AG09309 (cell line): ENCODE results near the gene LIN28A.

Experiments used
- DNase-seq: peaks from one replicate; pipeline ENCODE4 v3.0.0-alpha.2; 2010; ENCODE audit warnings: low read depth
- H3K4me3 ChIP-seq: 2 replicates; pipeline ENCODE4 v1.5.1; 2011; ENCODE audit warnings: mild to moderate bottlenecking, low read depth, low read length, moderate library complexity; ENCODE audit not compliant: control insufficient read depth
- CTCF ChIP-seq: IDR thresholded peaks from 2 replicates; pipeline ENCODE4 v1.5.1; 2011; ENCODE audit warnings: mild to moderate bottlenecking, low read depth, low read length, inconsistent platforms; ENCODE audit not compliant: insufficient read depth, control insufficient read depth; ENCODE audit errors: missing control alignments

Gene LIN28A

DNA sequence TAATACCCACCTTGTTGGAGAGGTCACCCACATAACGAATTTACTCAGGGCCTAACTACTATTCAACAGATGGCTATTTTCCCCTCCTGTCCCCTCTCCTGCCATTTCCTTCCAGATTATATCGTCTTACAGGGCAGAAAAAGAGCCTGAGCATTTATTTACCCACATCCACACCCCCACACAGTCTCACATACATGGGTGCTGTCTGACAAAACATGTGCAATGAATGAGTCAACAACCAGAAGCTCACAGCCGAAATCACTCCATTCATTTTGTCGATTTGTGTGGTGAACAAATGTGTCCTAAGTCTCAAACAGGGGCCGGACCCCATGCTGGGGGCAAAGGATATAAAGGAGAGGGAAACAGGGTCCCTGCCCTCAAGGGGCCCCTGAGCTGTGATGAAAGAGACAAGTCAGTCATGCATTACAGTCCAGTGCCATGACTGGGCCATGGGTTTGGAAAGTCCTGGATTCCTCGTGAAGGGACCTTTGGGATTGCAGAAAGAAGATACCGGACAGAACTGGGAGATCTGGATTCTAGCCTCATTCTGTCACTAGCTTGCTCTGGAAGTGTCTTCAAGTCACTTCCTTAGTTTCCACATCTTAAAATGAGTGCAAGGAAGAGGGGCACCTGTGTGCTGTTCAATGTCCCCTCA, 21.7 kb upstream of the LIN28A start:
- no peak for DNase-seq
- H3K4me3 ChIP-seq, result no peak overlapping the region
- TF ChIP-seq CTCF, result no peak

DNA sequence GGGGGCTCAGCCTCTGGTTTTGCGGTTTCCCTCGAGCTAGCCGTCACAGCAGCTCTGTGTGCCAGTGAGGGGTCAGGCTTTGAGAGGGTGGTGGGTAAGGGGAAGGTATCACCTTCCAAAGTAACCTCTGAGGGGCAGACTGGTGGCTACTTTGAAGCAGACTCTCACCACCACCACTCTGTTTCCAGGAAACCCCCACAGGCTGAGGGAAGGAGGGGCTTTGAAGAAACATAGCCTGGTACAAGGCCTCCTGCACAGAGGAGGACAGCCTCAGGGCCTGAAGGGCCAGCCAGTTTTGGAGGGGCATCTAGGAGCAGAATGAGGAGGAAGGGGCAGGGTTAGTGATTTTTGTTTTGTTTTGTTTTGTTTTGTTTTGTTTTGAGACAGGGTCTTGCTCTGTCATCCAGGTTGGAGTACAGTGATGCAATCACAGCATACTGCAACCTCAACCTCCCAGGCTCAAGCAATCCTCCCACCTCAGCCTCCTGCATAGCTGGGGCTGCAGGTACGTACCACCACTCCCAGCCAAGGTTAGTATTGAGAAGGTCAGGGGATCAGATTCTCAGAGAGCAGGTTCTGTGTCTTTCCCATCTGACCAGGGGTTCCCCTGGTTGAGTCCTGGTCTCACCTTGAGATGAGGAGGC, 20.9 kb upstream of the LIN28A start:
- no peak for DNase-seq
- H3K4me3 ChIP-seq, result no peak overlapping the region
- TF ChIP-seq CTCF, result no peak

GRCh38 chr1:26391450-26391849, 19.2 kb upstream of the LIN28A start:
- DNase-seq, result no peak
- no peak overlapping the region for H3K4me3 ChIP-seq
- TF ChIP-seq CTCF, result peak; percentile 91

DNA sequence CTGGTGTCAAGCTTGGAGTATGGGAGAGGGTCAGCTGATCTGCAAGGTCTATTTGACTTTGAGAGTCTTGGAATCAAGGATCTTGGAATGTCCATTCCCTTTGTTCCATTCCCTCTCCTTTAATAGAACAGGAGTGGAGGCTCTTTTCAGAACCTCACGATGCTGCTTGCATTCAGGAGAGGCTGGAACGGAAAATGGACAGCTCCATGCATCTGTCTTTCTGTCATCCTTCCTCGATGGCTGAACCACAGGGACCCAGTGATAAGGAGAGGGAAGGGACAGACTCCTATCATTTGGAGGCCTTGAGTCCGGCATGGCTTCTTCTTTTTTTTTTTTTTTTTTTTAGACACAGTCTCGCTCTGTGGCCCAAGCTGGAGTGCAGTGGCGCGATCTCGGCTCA, 14.9 kb upstream of the LIN28A start:
- no peak for DNase-seq
- TF ChIP-seq CTCF, result no peak
- H3K4me3 ChIP-seq, result no peak overlapping the region

GRCh38 chr1:26399034-26399433, 11.6 kb upstream of the LIN28A start:
- no peak for DNase-seq
- H3K4me3 ChIP-seq, result no peak overlapping the region
- TF ChIP-seq CTCF, result no peak

DNA sequence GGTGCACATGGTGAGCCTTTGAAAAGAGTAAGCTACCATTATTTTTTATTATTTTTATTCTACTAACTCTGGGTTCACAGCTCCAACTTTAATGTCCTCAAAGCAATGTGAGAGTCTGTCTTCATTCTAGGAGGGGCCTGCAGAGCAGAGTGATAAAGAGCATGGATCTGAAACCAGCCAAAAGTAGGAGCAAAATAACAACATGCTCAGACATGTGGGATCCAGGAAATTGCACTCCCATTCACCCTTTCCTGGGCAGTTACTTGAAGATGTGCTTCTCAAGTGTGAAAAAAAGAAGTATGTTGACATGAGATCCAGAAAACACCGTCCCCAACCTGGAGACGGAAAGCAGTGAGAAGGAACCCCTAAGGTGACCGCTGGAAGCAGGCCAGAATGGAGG, 8.7 kb upstream of the LIN28A start:
- no peak for DNase-seq
- no peak overlapping the region for H3K4me3 ChIP-seq
- no peak for TF ChIP-seq CTCF

DNA sequence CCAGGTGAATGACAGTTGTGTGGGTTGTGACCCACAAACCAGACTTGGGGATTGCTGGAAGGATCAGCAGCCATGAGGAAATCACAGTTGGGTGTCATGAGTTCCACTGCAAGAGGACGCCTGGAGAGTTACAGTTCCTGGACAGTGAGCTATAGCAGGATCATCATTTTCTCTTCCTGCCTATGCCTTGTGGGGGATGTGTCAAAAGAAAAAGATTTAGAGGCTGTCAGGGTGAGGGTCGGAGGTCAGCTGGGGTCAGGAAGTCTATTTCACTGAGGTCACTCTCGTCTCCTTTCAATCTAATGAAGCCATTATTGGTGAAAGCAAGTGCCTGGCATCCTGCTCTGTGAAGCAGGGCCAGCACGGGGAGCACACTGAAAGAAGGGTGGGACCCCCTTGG, 7.0 kb upstream of the LIN28A start:
- DNase-seq, result no peak
- no peak for TF ChIP-seq CTCF
- H3K4me3 ChIP-seq, result no peak overlapping the region
